NCI-H446 treated with DMSO at 0.1 percent for 48 hours (cell line): Measurements from ENCODE around the gene CCDC171.
A peak's percentile ranks its signal among the peaks of the same experiment; 100 is the strongest.
"Not testable (repeated sequence)": the region's sequence is repeated elsewhere in the genome, so short reads cannot be mapped to it uniquely, and the experiment has no call there.

Experiments used
- DNase-seq: peaks from one replicate; lab custom pipeline; 2025; lab: John Stamatoyannopoulos, UW

Gene CCDC171

GRCh38 chr9:15552636-15553527 is at the start of gene CCDC171:
Gene CCDC171 (plus strand): TSS chr9:15553043. CDS start chr9:15564089, 11,046 bp downstream.
- peak; percentile 95 for DNase-seq

DNA sequence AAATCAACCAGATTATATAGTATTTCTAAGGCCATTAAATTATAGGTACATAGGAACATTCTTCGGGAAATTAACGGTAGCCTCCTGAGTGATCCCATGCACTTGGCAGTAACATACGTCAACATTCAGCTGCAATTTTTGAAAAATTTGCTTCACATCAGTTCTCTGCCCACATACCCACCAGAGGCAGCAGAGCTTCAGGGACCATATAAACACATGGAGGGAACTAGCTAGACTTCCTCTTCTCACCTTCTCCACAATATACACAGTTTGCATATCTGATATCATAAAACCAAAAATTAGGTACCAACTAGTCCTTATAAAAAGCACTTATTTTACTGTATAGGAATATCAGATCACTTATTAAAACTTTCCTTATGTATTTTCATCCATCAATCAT is 46.9 kb upstream of the CCDC171 start:
- no peak for DNase-seq

DNA sequence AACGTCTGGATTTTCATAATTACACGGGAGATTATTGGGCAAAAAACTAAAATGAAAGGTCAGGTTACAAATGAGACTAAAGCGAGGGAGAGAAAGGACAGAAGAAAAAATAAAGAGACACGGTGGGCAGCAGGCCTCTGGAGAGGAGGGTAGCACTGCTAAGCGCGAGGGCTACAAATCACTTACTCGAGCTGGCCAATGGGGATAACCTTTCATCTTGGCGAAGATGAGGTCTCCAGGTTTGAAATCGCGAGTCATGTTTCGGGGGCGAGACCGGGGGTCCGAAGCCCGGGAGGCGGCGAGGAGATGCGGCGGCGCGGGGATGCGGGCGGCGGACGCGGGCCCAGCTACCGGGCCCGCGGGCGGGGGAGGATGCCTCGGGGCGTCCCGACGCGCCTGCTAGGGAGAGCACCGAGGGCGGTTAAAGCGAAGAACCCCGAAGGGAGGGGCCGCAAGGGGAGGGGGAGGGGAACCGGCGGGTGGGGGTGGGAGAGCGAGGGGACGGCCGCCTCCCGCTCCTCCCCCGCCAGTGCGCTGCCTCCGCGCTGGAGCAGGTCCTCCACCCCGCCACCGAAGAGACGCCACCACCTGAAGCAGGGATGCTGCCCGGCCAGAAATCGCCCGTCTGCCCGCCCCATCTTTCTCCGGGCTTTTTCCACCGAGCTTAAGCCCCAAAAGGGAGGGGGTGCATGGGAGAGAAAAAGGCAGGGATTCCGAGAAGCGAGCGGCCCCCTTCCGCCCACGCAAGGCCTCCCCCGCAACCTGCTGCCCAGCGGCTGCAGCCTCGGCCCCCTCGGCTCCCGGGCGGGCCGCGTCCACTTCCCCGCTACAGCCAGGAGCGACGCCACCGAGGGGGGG is 42.7 kb upstream of the CCDC171 start:
- DNase-seq, result no peak

GRCh38 chr9:15510789-15511575 is 41.9 kb upstream of the CCDC171 start, which contains the start of gene PSIP1:
Gene PSIP1 (minus strand): TSS chr9:15510970. CDS start chr9:15510188, 782 bp downstream.
- peak; percentile 81 for DNase-seq

DNA sequence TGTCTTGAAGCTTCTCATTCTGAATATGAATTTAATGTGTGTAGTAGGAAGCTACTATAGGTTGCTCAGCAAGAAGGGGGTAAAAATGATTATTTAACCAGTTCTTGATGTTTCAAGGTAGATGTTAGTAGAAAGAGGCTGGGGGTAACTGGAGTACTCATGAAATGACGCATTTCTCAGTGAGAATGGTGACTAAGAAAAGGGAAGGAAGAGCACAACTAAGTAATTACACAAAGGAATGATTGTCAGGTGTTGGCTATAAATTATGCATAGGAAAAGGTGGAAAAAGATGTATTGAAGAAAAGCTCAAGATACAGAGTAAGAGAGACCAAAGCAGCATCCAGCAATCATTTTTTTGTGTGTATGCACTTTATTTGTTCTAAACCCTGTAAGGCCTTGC is 40.6 kb upstream of the CCDC171 start:
- DNase-seq, result no peak

DNA sequence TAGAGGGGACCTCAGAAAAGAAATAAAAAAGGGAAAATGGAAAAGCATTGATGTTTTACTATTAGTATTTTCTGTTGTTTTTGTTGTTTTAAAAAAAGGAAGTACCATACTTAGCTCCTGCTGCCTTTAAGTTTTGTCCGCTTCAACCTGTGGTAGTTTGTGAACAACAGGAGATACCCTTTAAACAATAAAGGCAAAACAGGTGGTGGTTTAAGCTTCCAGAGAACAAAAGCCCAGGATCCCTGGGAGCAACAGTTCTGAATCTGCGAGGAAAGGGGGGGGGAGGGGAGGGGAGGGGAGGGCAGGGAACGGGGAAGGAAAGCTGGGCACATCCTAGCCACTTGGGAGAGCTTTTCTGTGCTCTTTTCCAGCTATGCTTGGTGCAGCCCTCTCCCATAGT is 40.0 kb upstream of the CCDC171 start:
- DNase-seq, result no peak

GRCh38 chr9:15513335-15513734 is 39.5 kb upstream of the CCDC171 start:
- no peak for DNase-seq

DNA sequence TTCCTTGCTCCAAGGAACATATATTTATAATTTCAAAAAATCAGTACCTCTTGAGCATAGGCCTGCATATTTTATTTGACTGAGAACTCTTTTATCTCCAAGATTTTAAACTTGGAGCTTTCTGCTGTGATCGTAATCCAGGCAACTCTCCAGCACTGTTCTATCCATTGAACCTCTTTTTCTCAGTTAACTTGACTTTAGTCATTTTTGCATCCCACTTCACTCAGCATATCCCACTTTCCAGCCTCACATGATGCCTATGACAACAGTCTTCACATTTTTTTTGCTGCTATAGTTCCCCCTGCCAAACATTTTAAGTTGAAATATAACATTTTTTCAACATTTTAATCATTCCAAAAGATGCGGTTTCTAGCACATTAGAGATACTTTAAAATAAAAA is 33.0 kb upstream of the CCDC171 start:
- no peak for DNase-seq

DNA sequence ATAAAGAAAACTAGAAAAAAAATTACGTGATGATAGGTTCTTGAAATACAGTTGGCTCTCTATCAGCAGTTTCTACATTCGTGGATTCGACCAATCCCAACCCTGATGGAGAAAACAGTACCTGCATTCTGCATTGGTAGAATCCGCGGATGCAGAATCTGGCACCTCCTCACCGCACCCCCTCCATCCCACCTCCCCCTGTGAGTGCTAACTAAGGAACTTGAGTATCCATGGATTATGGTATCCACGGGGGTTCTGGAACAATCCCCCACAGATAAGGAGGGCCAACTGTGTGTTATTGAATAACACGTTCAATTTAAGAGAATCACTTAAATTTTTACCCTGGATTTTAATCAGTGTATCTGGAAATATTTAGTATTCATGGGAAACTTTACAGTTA is 31.6 kb upstream of the CCDC171 start:
- no peak for DNase-seq

DNA sequence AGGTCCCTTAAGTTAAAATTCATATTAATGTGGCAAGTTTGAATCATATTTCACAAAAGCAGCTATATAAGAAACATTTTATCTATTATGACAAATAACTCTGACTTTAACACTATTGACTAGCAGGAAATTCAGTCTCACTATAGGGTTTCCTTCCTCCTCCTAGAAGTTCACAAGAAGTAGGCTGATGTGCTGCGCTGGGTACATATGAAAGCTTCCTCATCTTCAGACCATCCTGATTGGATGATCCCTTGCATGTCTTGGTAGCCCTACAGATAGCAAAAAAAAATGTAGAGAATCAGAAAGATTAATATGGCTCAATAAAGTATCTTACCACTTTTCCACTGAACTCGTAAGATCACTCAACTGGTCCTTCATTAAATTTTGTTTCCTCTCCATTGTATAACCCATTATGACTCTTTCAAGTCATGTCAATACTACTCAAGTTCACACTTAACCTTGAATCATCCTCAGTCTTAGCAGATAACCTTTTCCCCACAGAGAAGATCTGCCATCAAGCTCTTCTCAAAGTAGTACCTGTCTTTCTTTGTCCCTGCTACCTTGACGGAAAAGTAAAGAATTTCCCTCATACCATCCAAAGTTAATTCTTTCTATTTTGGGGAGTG is 30.6 kb upstream of the CCDC171 start:
- no peak for DNase-seq

GRCh38 chr9:15524845-15525455 is 27.9 kb upstream of the CCDC171 start:
- DNase-seq, result no peak

GRCh38 chr9:15525958-15526357 is 26.9 kb upstream of the CCDC171 start:
- DNase-seq, result no peak

DNA sequence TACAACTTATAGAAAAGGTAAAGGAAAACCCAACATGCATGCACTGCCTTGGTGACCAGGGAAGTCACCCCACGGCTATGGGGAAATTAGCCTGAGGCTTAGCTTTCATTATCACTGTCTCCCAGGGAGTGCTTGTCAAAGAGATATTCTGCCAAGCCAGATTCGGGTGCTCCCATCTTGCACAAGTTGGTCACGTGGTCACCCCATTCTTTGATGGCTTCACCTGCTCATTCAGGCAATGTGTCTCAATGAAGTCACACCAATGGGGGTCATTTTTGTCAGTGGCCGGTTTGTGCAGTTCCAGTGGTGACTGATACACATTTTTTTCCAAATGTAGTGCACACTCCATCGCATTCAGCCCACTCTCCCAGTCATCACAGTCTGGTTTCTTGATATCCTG is 25.8 kb upstream of the CCDC171 start:
- not testable (repeated sequence) for DNase-seq

DNA sequence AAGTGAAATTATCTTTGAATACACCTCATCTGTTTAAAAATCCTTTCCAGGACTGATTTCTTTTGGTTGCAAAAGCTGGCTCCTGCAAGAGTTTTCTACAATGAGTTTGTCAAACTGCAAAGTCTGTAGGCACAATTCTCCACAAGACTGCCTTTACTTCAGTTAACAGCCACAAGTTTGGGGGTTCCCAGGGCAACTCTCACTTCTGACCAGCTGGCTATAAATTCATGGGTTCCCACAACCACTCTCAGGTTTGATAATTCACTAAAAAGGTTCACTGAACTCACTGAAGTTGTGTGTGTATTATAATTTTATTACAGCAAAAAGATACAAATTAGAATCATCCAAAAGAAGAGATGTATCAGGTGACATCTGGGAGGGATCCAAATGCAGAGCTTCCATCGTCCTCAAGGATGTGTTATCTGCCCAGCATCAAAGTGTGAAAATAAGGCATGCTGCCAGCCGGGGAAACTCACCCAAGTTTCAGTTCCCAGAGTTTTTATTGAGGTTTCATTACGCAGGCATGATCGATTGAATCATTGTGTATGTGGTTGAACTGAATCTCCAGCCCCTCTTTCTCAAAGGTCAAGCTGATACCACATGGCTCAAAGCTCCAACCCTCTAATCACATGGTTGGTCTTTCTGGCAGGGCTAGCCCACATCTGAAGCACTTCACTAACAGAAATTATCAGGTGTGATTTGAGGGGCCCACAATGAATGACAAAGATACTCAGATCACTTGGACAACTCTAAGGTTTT is 23.1 kb upstream of the CCDC171 start:
- DNase-seq, result no peak

DNA sequence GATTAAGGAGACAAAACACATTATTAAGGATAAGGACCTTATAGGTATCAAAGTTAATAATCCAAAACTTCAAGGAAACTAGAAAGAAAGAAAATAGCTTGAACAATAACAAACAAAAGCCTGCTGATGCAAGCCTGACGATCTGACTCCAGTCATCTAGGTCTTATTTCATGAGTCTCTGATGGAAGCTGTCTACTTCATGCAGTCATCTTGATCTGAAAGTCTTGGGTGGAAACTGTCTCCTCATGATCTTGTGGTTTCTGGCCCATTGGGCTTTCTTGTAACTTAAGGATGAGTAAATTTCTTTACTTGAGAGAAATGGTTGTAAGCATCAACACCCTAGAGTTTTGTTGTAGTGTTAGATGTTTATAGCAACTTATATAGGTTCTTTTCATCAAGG is 21.5 kb upstream of the CCDC171 start:
- no peak for DNase-seq

DNA sequence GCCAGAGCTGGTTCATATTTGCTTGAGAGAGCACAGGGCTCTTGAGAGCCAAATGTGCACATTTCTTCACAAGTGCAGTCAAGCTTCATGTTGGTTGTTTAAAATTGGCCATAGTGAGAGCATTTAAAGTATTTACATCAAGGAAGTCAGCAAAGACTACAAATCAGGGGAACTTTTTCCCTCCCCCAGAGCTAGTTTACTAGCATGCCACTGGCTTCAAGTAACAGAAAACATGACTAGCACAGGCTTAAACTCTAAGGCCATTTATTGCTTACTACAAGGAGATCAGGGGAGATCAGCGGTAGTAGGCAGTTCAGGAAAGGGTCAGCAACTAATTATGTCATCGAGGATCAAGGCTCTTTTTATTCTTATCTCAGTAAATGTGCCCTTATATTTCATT is 11.0 kb upstream of the CCDC171 start:
- no peak for DNase-seq

GRCh38 chr9:15542624-15543023 is 10.2 kb upstream of the CCDC171 start:
- DNase-seq, result no peak

GRCh38 chr9:15543047-15543813 is 9.6 kb upstream of the CCDC171 start:
- no peak for DNase-seq

GRCh38 chr9:15549611-15550010 is 3.2 kb upstream of the CCDC171 start:
- no peak for DNase-seq

DNA sequence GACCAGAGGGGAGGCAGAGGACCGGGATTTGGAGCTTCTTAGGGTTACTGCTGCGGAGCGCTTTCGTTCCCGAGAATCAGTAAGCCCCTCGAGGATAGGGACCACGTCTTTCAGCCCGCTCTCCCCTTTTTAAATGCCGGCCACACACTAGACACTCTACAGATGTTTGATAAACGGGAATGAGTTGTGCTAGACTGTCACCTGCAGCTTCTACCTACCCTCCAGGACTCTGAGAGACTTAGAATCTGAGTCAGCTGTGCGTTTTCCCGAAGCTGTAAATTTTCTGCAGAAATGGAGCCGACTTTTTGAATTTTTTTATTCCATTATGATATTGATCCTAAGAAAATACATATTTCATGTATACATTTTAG is 670 bp downstream of the CCDC171 start:
- no peak for DNase-seq
